Peyer's patch (tissue), 4 donors: ENCODE results near the gene PAX8. TPM values are rescaled to one million over a fixed set of nuclear protein-coding genes. Genes with fewer than 3 reads are reported as not detected.
A peak's percentile ranks its signal among the peaks of the same experiment; 100 is the strongest.

Source experiments
- DNase-seq, 3 donors: peaks; one replicate each; pipeline ENCODE4 v3.0.0-alpha.2; 2017 to 2019
- H3K27ac ChIP-seq, 4 donors: fragments of 200-600 bp; sonication (generic); one replicate each; pipeline ENCODE4 v1.5.1; 2016 to 2019
- H3K27me3 ChIP-seq, 2 donors: fragments of 200-600 bp; sonication (generic); one replicate each; pipeline ENCODE4 v1.5.1; 2019
- H3K36me3 ChIP-seq, 3 donors: fragments of 200-600 bp; sonication (generic); one replicate each; pipeline ENCODE4 v1.5.1; 2016 to 2019
- H3K4me1 ChIP-seq, 4 donors: fragments of 200-600 bp; sonication (generic); one replicate each; pipeline ENCODE4 v1.5.1; 2016 to 2019
- H3K4me3 ChIP-seq, 4 donors: fragments of 200-600 bp; sonication (generic); 1 replicate in 3 of 4; 2 replicates in 1 of 4; pipeline ENCODE4 v1.5.1; 2016 to 2019; ENCODE audit warnings: mild to moderate bottlenecking in 1 of 4
- H3K9me3 ChIP-seq, 4 donors: fragments of 200-600 bp; sonication (generic); one replicate each; pipeline ENCODE4 v1.5.1; 2016 to 2019; ENCODE audit warnings: mild to moderate bottlenecking in 1 of 4
- POLR2A ChIP-seq, 2 donors: fragments of 450-650 bp; IDR thresholded peaks; one replicate each; pipeline ENCODE4 v1.5.1; 2017; ENCODE audit warnings: antibody characterized with exemption in 2 of 2, mild to moderate bottlenecking in 2 of 2, moderate library complexity in 2 of 2
- total RNA-seq, 4 donors: library from RNA; depleted of rRNA; stranded (reverse); fragments of >200 nt; gene quantifications; one replicate each; pipeline ENCODE4 v1.1.0, GENCODE V29; 2016
- TF ChIP-seq, protein P1 (sequence below), 6 experiments: fragments of 450-650 bp in 4 of 6; fragments of 200-600 bp in 2 of 6; sonication (generic) in 1 of 6; IDR thresholded peaks; one replicate each; pipeline ENCODE4 v1.5.1; 2017 to 2019; ENCODE audit warnings: antibody characterized with exemption in 6 of 6, mild to moderate bottlenecking in 3 of 6, moderate library complexity in 1 of 6

Gene PAX8
- total RNA-seq, 4 donors from 2014 or later: 3.3 to 22.1 (median 14.2) TPM

DNA sequence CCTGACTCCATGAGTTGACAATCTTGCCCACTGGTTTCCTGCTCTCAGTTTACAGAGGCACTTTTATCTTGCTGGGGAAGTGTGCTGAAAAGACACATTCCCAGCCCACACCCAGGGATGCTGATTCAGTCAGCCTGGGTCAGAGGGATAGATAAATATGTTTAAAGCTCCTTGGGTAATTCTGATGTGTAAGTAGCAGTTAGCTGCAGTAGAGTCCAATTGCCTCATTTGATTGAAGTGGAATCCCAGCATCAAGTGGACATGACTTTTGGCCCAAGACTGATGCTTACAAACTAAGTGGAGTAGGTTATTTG is 75.5 kb downstream of the PAX8 start:
- TF ChIP-seq, protein P1, sequence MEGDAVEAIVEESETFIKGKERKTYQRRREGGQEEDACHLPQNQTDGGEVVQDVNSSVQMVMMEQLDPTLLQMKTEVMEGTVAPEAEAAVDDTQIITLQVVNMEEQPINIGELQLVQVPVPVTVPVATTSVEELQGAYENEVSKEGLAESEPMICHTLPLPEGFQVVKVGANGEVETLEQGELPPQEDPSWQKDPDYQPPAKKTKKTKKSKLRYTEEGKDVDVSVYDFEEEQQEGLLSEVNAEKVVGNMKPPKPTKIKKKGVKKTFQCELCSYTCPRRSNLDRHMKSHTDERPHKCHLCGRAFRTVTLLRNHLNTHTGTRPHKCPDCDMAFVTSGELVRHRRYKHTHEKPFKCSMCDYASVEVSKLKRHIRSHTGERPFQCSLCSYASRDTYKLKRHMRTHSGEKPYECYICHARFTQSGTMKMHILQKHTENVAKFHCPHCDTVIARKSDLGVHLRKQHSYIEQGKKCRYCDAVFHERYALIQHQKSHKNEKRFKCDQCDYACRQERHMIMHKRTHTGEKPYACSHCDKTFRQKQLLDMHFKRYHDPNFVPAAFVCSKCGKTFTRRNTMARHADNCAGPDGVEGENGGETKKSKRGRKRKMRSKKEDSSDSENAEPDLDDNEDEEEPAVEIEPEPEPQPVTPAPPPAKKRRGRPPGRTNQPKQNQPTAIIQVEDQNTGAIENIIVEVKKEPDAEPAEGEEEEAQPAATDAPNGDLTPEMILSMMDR (IDR thresholded peaks at IDR 0.05): no peak
- TF ChIP-seq POLR2A (IDR thresholded peaks at IDR 0.05): no peak
- Histone ChIP-seq H3K27ac (peak overlapping the region in 1 of 4 donors; percentile 92), H3K4me3 (no peak overlapping the region), H3K27me3 (no peaks in the 10 kb centered on the region), H3K4me1 (peaks cover 0 to 25% (median 8%) of the 10 kb centered on the region in 4 donors), H3K36me3 (peaks cover 0 to 29% (median 0%) of the 10 kb centered on the region in 3 donors), H3K9me3 (no peaks in the 10 kb centered on the region)
- DNase-seq: peak in 1 of 3 donors; percentile 7

- Histone ChIP-seq H3K27ac (peak overlapping the region in 2 of 4 donors; percentile 37 to 92), H3K9me3 (no peaks in the 10 kb centered on the region), H3K4me1 (peaks cover 0 to 30% (median 8%) of the 10 kb centered on the region in 4 donors), H3K27me3 (no peaks in the 10 kb centered on the region), H3K36me3 (peaks cover 0 to 33% (median 0%) of the 10 kb centered on the region in 3 donors), H3K4me3 (no peak overlapping the region)
- peak in 1 of 3 donors; percentile 46 for DNase-seq
- TF ChIP-seq, protein P1 (IDR thresholded peaks at IDR 0.05): no peak
- no peak for TF ChIP-seq POLR2A (IDR thresholded peaks at IDR 0.05)
Observed at GRCh38 chr2:113202305-113203216, 76.2 kb downstream of the PAX8 start.

- H3K27ac ChIP-seq: peak overlapping the region in 2 of 4 donors; percentile 37 to 92
- H3K4me3 ChIP-seq: no peak overlapping the region
- peaks cover 0 to 27% (median 6%) of the 10 kb centered on the region in 4 donors for H3K4me1 ChIP-seq
- DNase-seq: peak in 1 of 3 donors; percentile 43
- no peak for TF ChIP-seq POLR2A (IDR thresholded peaks at IDR 0.05)
- TF ChIP-seq, protein P1 (IDR thresholded peaks at IDR 0.05): no peak
- H3K9me3 ChIP-seq: no peaks in the 10 kb centered on the region
- no peaks in the 10 kb centered on the region for H3K27me3 ChIP-seq
- peaks cover 0 to 42% (median 0%) of the 10 kb centered on the region in 3 donors for H3K36me3 ChIP-seq
Observed at GRCh38 chr2:113201496-113202304, 77.0 kb downstream of the PAX8 start.

- Histone ChIP-seq H3K4me1 (peaks cover 0 to 19% (median 6%) of the 10 kb centered on the region in 4 donors), H3K27ac (peak overlapping the region in 2 of 4 donors; percentile 92 to 95)
Observed at GRCh38 chr2:113200736-113201490, 77.8 kb downstream of the PAX8 start.

More at GRCh38 chr2:113200736-113201490, 77.8 kb downstream of the PAX8 start:
- Histone ChIP-seq H3K9me3 (no peaks in the 10 kb centered on the region), H3K36me3 (peaks cover 0 to 49% (median 0%) of the 10 kb centered on the region in 3 donors), H3K27me3 (no peaks in the 10 kb centered on the region), H3K4me3 (peak overlapping the region in 1 of 4 donors; percentile 72)
- DNase-seq: peak in 1 of 3 donors; percentile 49
- TF ChIP-seq, protein P1 (IDR thresholded peaks at IDR 0.05): peak in 1 of 6 experiments; percentile 15
- peak in 1 of 2 donors; percentile 28 for TF ChIP-seq POLR2A (IDR thresholded peaks at IDR 0.05)
